PC-9 (cell line): ENCODE measurements around the gene EEA1. TPM values are rescaled to one million over a fixed set of nuclear protein-coding genes. Genes with fewer than 3 reads are reported as not detected.

Experiments
- BruUV-seq: library from RNA; stranded (reverse); fragments of 400-500 nt; replicated peaks from 2 replicates; lab custom pipeline; 2021; lab: Mats Ljungman, UMichigan
- CTCF ChIA-PET: fragments of 300-600 bp; sonication (Branson Sonifier 250); formaldehyde crosslinking; loops from one replicate; lab custom pipeline; 2022; ENCODE audit warnings: antibody characterized with exemption; lab: Charles Lee
- POLR2A ChIA-PET: fragments of 300-600 bp; sonication (Branson Sonifier 250); formaldehyde crosslinking; loops from one replicate; lab custom pipeline; 2022; ENCODE audit warnings: antibody characterized with exemption; ENCODE audit not compliant: unreplicated experiment; lab: Charles Lee
- DNase-seq, 2 experiments: peaks; one replicate each; pipeline versions ENCODE4 v3.0.0 to v3.0.0-alpha.2; 2015 to 2022; ENCODE audit warnings: mixed read lengths in 1 of 2
- H2AFZ ChIP-seq: fragments of 200-600 bp; sonication (generic); 2 replicates; pipeline ENCODE4 v1.8.1; 2017; ENCODE audit warnings: antibody characterized with exemption
- H3F3A ChIP-seq: fragments of 200-600 bp; sonication (generic); 2 replicates; pipeline ENCODE4 v1.8.1; 2017; ENCODE audit warnings: antibody characterized with exemption, mild to moderate bottlenecking, low read depth; ENCODE audit not compliant: insufficient read depth
- H3K27ac ChIP-seq: fragments of 200-600 bp; sonication (generic); 2 replicates; pipeline ENCODE4 v1.6.1; 2016; ENCODE audit warnings: mixed run types
- H3K27me3 ChIP-seq: fragments of 200-600 bp; sonication (generic); 2 replicates; pipeline ENCODE4 v1.6.1; 2016; ENCODE audit warnings: low read depth, mixed run types; ENCODE audit not compliant: insufficient read depth
- H3K36me3 ChIP-seq: fragments of 200-600 bp; sonication (generic); 2 replicates; pipeline ENCODE4 v1.6.1; 2016; ENCODE audit warnings: low read depth, mixed run types
- H3K4me1 ChIP-seq: fragments of 200-600 bp; sonication (generic); replicated peaks from 2 replicates; pipeline ENCODE4 v1.6.1; 2016; ENCODE audit warnings: mixed run types; ENCODE audit not compliant: insufficient read depth
- H3K4me2 ChIP-seq: fragments of 200-600 bp; sonication (generic); 2 replicates; pipeline ENCODE4 v1.6.1; 2017; ENCODE audit warnings: mixed run types
- H3K4me3 ChIP-seq: fragments of 200-600 bp; sonication (generic); 2 replicates; pipeline ENCODE4 v1.6.1; 2016; ENCODE audit warnings: mixed run types
- H3K79me2 ChIP-seq: fragments of 200-600 bp; sonication (generic); 2 replicates; pipeline ENCODE4 v1.6.1; 2017; ENCODE audit warnings: low read depth, mixed run types
- H3K9me2 ChIP-seq: fragments of 200-600 bp; sonication (generic); 2 replicates; pipeline ENCODE4 v1.8.1; 2017; ENCODE audit warnings: mild to moderate bottlenecking; ENCODE audit not compliant: insufficient read depth
- H3K9me3 ChIP-seq: fragments of 200-600 bp; sonication (generic); 2 replicates; pipeline ENCODE4 v1.8.1; 2016; ENCODE audit warnings: low read depth; ENCODE audit not compliant: insufficient read depth
- H4K20me1 ChIP-seq: fragments of 200-600 bp; sonication (generic); 2 replicates; pipeline ENCODE4 v1.8.1; 2017; ENCODE audit not compliant: insufficient read depth
- EZH2 ChIP-seq: fragments of 200-600 bp; sonication (generic); IDR thresholded peaks from 2 replicates; pipeline ENCODE4 v1.8.0; 2017; ENCODE audit warnings: antibody characterized with exemption, low read depth
- intact Hi-C: fragments of 100-400 bp; cut with micrococcal nuclease; formaldehyde crosslinking; loops from one replicate; pipeline ENCODE4 v1.10.0; 2022; ENCODE audit not compliant: unreplicated experiment
- total RNA-seq: library from RNA; stranded (reverse); gene quantifications from 2 replicates; pipeline ENCODE4 v1.2.3, GENCODE V29; 2021
- TF ChIP-seq, protein P1 (sequence below): fragments of 200-600 bp; sonication (generic); conservative IDR thresholded peaks from 2 replicates; pipeline ENCODE4 v1.6.1; 2017; ENCODE audit warnings: mixed run types, antibody characterized with exemption, mild to moderate bottlenecking, moderate library complexity

EEA1 gene
- total RNA-seq, 1 experiment from 2014 or later = 15.7 TPM

DNA sequence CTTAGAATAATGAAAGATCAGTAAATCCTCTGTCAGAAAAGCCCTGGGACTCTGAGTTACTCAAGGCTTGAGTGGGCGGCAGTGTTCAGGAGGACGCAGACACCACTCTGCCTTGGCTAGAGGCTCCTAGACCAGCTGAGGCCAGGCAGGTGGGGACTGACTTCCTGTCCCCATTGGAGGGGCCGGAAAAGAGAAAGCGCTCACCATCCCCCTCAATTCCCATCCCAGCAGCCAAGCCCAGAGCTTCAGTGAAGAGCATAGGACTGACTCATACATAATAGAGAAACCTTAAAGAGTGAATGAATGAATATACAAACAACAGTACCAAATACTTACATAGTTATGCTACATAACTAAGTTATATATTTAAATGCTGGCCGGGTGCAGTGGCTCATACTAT lies 164.3 kb downstream of the EEA1 start:
- H3K4me3 ChIP-seq = no peak overlapping the region
- CTCF ChIA-PET = interaction anchor here (0.7 kb wide), 1 partner anchor 710 kb away, joined by 4 read pairs; no protein-coding TSS in a partner anchor
- H3K4me2 ChIP-seq = no peak overlapping the region
- TF ChIP-seq, protein P1, sequence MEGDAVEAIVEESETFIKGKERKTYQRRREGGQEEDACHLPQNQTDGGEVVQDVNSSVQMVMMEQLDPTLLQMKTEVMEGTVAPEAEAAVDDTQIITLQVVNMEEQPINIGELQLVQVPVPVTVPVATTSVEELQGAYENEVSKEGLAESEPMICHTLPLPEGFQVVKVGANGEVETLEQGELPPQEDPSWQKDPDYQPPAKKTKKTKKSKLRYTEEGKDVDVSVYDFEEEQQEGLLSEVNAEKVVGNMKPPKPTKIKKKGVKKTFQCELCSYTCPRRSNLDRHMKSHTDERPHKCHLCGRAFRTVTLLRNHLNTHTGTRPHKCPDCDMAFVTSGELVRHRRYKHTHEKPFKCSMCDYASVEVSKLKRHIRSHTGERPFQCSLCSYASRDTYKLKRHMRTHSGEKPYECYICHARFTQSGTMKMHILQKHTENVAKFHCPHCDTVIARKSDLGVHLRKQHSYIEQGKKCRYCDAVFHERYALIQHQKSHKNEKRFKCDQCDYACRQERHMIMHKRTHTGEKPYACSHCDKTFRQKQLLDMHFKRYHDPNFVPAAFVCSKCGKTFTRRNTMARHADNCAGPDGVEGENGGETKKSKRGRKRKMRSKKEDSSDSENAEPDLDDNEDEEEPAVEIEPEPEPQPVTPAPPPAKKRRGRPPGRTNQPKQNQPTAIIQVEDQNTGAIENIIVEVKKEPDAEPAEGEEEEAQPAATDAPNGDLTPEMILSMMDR = no peak
- no peak for TF ChIP-seq EZH2
- no peaks in the 10 kb centered on the region for H3K79me2 ChIP-seq
- intact Hi-C loops = no loop called here
- no peaks in the 10 kb centered on the region for H3K36me3 ChIP-seq
- peaks cover 3% of the 10 kb centered on the region; the same call in 1 of the 2 replicates for H3F3A ChIP-seq
- POLR2A ChIA-PET = no interaction called here
- no peak overlapping the region for H3K27ac ChIP-seq
- no peaks in the 10 kb centered on the region for H3K27me3 ChIP-seq
- peaks cover 15% of the 10 kb centered on the region for H3K4me1 ChIP-seq
- DNase-seq = no peak
- no TSS peak for BruUV-seq
- H2AFZ ChIP-seq = no peak overlapping the region
- H3K9me3 ChIP-seq = no peaks in the 10 kb centered on the region
- no peaks in the 10 kb centered on the region for H4K20me1 ChIP-seq
- H3K9me2 ChIP-seq = no peaks in the 10 kb centered on the region

DNA sequence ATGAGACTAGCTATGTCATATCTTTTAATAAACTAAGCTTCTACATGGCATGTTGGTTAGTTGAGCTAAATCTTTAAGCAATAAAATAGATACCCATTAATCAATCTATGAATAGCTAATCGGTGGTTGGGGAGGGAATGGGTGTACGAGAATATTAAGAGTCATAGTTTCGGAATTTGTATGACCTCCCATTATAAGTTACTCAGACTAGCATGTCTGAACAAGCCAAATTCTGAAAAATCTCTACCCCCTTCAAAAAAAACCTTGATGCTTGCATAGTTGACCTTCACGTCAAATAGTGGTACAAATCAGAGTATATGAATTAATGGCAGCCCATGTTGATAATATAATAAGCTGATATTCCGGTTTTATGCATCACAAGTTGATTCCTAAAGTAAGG lies 166.3 kb downstream of the EEA1 start:
- CTCF ChIA-PET = no interaction called here
- no peaks in the 10 kb centered on the region for H4K20me1 ChIP-seq
- intact Hi-C loops = no loop called here
- DNase-seq = no peak
- BruUV-seq = no TSS peak
- no peak overlapping the region for H2AFZ ChIP-seq
- H3K27ac ChIP-seq = no peak overlapping the region
- H3K4me1 ChIP-seq = peaks cover 7% of the 10 kb centered on the region
- no peaks in the 10 kb centered on the region for H3K9me3 ChIP-seq
- no peaks in the 10 kb centered on the region for H3K36me3 ChIP-seq
- no peaks in the 10 kb centered on the region for H3K9me2 ChIP-seq
- H3K4me2 ChIP-seq = no peak overlapping the region
- no peak overlapping the region for H3K4me3 ChIP-seq
- no peaks in the 10 kb centered on the region; the same call in 1 of the 2 replicates for H3F3A ChIP-seq
- no peak for TF ChIP-seq EZH2
- TF ChIP-seq, protein P1 = no peak
- POLR2A ChIA-PET = no interaction called here
- H3K27me3 ChIP-seq = no peaks in the 10 kb centered on the region
- H3K79me2 ChIP-seq = no peaks in the 10 kb centered on the region

DNA sequence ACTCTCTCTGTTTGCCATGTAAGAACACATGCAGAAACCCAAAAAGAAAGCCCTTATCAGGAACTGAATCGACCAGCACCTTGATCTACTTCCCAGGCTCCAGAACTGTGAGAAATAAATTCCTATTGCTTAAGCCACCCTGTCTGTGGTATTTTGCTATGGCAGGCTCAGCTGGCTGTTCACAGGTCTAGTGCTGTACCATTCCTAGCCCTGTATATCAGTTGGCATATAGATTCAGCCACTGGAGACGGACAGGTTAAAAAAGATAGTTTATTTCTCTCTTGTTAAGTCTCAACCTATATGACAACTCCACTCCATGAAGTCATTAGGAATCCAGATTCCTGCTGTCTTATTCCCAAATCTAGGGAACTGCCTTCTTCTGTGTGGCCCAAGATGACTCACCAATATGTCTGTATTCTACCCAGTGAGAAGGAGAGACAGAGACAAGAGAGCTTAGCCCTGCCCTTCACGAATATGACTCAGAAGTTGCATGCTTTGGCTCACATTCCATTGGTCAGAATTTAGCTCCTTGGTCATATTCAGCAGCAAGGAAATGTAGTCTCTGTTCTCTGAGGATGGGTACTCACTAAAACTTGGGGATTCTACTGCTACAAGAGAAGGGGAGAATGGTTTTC lies 169.3 kb downstream of the EEA1 start:
- no peaks in the 10 kb centered on the region for H4K20me1 ChIP-seq
- H3K27ac ChIP-seq = no peak overlapping the region
- no TSS peak for BruUV-seq
- no peak overlapping the region for H2AFZ ChIP-seq
- H3K79me2 ChIP-seq = no peaks in the 10 kb centered on the region
- TF ChIP-seq, protein P1 = no peak
- TF ChIP-seq EZH2 = no peak
- ChIA-PET POLR2A (no interaction called here), CTCF (no interaction called here)
- intact Hi-C loops = no loop called here
- H3K4me3 ChIP-seq = no peak overlapping the region
- DNase-seq = peak; percentile 29 to 59
- H3K4me1 ChIP-seq = peaks cover 7% of the 10 kb centered on the region
- H3K9me3 ChIP-seq = no peaks in the 10 kb centered on the region
- no peak overlapping the region for H3K4me2 ChIP-seq
- no peaks in the 10 kb centered on the region; the same call in 1 of the 2 replicates for H3F3A ChIP-seq
- H3K36me3 ChIP-seq = no peaks in the 10 kb centered on the region
- no peaks in the 10 kb centered on the region for H3K9me2 ChIP-seq
- no peaks in the 10 kb centered on the region for H3K27me3 ChIP-seq
